DND-41 (cell line): ENCODE data around the gene TMC5.

Source experiments
- ATAC-seq: fragments of 200-7000 bp; cut with Tn5 transposase; 3 replicates; pipeline ENCODE4 v1.9.1; 2021; ENCODE audit warnings: low read depth; ENCODE audit not compliant: insufficient read depth
- DNase-seq: peaks from one replicate; pipeline ENCODE4 v3.0.0-alpha.2; 2020
- H2AFZ ChIP-seq: 2 replicates; pipeline ENCODE4 v1.6.0; 2012; ENCODE audit warnings: low read depth, low read length
- H3K27ac ChIP-seq: 2 replicates; pipeline ENCODE4 v1.5.1; 2012; ENCODE audit warnings: low read length, inconsistent platforms
- H3K27me3 ChIP-seq: fragments of 200-600 bp; sonication (generic); 2 replicates; pipeline ENCODE4 v1.6.0; 2012; ENCODE audit warnings: low read length, mild to moderate bottlenecking, inconsistent platforms; ENCODE audit not compliant: insufficient read depth, poor library complexity
- H3K36me3 ChIP-seq: 2 replicates; pipeline ENCODE4 v1.5.1; 2012; ENCODE audit warnings: low read length, inconsistent platforms; ENCODE audit not compliant: insufficient read depth
- H3K4me1 ChIP-seq: 2 replicates; pipeline ENCODE4 v1.5.1; 2012; ENCODE audit warnings: mild to moderate bottlenecking, low read length; ENCODE audit not compliant: insufficient read depth
- H3K4me2 ChIP-seq: 2 replicates; pipeline ENCODE4 v1.6.0; 2012; ENCODE audit warnings: mild to moderate bottlenecking, moderate library complexity, low read length, inconsistent platforms; ENCODE audit not compliant: insufficient read depth
- H3K4me3 ChIP-seq, 2 experiments: fragments of 200-600 bp in 1 of 2; shearing (Covaris generic) in 1 of 2; 2 replicates each; pipeline ENCODE4 v1.5.1; 2012 to 2016; ENCODE audit warnings: inconsistent platforms in 2 of 2, low read length in 2 of 2, mild to moderate bottlenecking in 2 of 2, low read depth in 1 of 2, moderate library complexity in 1 of 2
- H3K79me2 ChIP-seq: 2 replicates; pipeline ENCODE4 v1.6.0; 2012; ENCODE audit warnings: low read length, inconsistent platforms; ENCODE audit not compliant: insufficient read depth
- H3K9ac ChIP-seq: 2 replicates; pipeline ENCODE4 v1.6.0; 2012; ENCODE audit warnings: low read depth, mild to moderate bottlenecking, inconsistent platforms, low read length, moderate library complexity
- H3K9me3 ChIP-seq: 2 replicates; pipeline ENCODE4 v1.5.1; 2012; ENCODE audit warnings: low read length, moderate library complexity, mild to moderate bottlenecking, inconsistent platforms; ENCODE audit not compliant: insufficient read depth, severe bottlenecking
- H4K20me1 ChIP-seq: 2 replicates; pipeline ENCODE4 v1.6.0; 2012; ENCODE audit warnings: low read length; ENCODE audit not compliant: insufficient read depth
- EZH2 ChIP-seq: IDR thresholded peaks from 3 replicates; pipeline ENCODE4 v1.6.1; 2012; ENCODE audit warnings: borderline replicate concordance, low read depth, mild to moderate bottlenecking, moderate library complexity, low read length, inconsistent platforms; ENCODE audit not compliant: severe bottlenecking
- TF ChIP-seq, protein P1 (sequence below): IDR thresholded peaks from 2 replicates; pipeline ENCODE4 v1.5.1; 2012; ENCODE audit warnings: borderline replicate concordance, low read length, moderate library complexity, mild to moderate bottlenecking; ENCODE audit not compliant: poor library complexity, severe bottlenecking; ENCODE audit errors: extremely low read depth

Gene TMC5

GRCh38 chr16:19517424-19518089, 99.9 kb downstream of the TMC5 start:
- Histone ChIP-seq H3K79me2 (peaks cover 46% of the 10 kb centered on the region), H2AFZ (no peak overlapping the region), H3K27ac (no peak overlapping the region), H3K9me3 (no peaks in the 10 kb centered on the region), H3K4me2 (peak overlapping the region; percentile 30; the same call in 1 of the 2 replicates), H3K27me3 (no peaks in the 10 kb centered on the region), H3K9ac (no peak overlapping the region), H3K4me1 (peaks cover 40% of the 10 kb centered on the region), H3K36me3 (peaks cover 49% of the 10 kb centered on the region), H3K4me3 (no peak overlapping the region), H4K20me1 (no peaks in the 10 kb centered on the region)
- TF ChIP-seq, protein P1, sequence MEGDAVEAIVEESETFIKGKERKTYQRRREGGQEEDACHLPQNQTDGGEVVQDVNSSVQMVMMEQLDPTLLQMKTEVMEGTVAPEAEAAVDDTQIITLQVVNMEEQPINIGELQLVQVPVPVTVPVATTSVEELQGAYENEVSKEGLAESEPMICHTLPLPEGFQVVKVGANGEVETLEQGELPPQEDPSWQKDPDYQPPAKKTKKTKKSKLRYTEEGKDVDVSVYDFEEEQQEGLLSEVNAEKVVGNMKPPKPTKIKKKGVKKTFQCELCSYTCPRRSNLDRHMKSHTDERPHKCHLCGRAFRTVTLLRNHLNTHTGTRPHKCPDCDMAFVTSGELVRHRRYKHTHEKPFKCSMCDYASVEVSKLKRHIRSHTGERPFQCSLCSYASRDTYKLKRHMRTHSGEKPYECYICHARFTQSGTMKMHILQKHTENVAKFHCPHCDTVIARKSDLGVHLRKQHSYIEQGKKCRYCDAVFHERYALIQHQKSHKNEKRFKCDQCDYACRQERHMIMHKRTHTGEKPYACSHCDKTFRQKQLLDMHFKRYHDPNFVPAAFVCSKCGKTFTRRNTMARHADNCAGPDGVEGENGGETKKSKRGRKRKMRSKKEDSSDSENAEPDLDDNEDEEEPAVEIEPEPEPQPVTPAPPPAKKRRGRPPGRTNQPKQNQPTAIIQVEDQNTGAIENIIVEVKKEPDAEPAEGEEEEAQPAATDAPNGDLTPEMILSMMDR, result no peak
- TF ChIP-seq EZH2, result no peak
- DNase-seq (no peak), ATAC-seq (no peak)

DNA sequence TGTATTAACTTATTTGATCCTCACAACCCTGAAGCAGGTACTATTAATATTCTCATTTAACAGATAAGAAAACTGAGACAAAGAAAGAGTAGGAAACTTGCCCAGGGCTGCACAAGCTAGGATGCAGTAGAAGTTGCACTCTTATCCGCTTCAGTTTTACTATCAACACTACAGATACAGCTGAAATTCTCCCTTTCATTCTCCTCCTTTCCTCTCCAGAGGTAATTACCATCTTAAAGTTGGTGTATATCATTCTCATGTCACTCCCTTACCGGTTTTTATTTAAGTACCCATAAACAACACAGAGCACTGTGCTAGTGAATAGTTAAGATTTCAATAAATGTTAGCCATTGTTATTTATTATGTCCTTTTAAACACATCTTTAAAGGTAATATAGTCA, 100.7 kb downstream of the TMC5 start:
- no peaks in the 10 kb centered on the region for H3K9me3 ChIP-seq
- no peak overlapping the region for H3K9ac ChIP-seq
- TF ChIP-seq EZH2, result no peak
- TF ChIP-seq, protein P1, result no peak
- H3K79me2 ChIP-seq, result peaks cover 46% of the 10 kb centered on the region
- no peaks in the 10 kb centered on the region for H4K20me1 ChIP-seq
- H3K36me3 ChIP-seq, result peaks cover 44% of the 10 kb centered on the region
- no peak overlapping the region for H3K27ac ChIP-seq
- peak overlapping the region; percentile 32; the same call in 1 of the 2 replicates for H3K4me2 ChIP-seq
- no peak for ATAC-seq
- no peak overlapping the region for H3K4me3 ChIP-seq
- H3K27me3 ChIP-seq, result no peaks in the 10 kb centered on the region
- no peak for DNase-seq
- no peak overlapping the region for H2AFZ ChIP-seq
- H3K4me1 ChIP-seq, result peaks cover 48% of the 10 kb centered on the region

GRCh38 chr16:19520861-19521331, 103.2 kb downstream of the TMC5 start:
- H3K9me3 ChIP-seq, result no peaks in the 10 kb centered on the region
- H3K79me2 ChIP-seq, result peaks cover 67% of the 10 kb centered on the region
- no peaks in the 10 kb centered on the region for H4K20me1 ChIP-seq
- peak overlapping the region; percentile 82 for H2AFZ ChIP-seq
- H3K4me3 ChIP-seq, result peak overlapping the region; percentile 43 to 69
- ATAC-seq (no peak), DNase-seq (no peak)
- peak overlapping the region; percentile 93 for H3K4me2 ChIP-seq
- H3K9ac ChIP-seq, result peak overlapping the region; percentile 78
- TF ChIP-seq, protein P1, result no peak
- no peak for TF ChIP-seq EZH2
- H3K27ac ChIP-seq, result peak overlapping the region; percentile 63
- H3K36me3 ChIP-seq, result peaks cover 26% of the 10 kb centered on the region
- no peaks in the 10 kb centered on the region for H3K27me3 ChIP-seq
- peaks cover 64% of the 10 kb centered on the region for H3K4me1 ChIP-seq
